Stimulated activated CD8-positive, alpha-beta memory T cell treated with anti-CD3 and anti-CD28 coated beads, Interleukin-7, amount 100 ng/mL, for 24 hours (primary cell): ENCODE data around the gene CLDN3.

ENCODE experiments used
- DNase-seq: peaks from one replicate; pipeline ENCODE4 v3.0.0-alpha.2; 2020; ENCODE audit warnings: low read depth

CLDN3 gene

GRCh38 chr7:73770860-73771670 is 995 bp upstream of the CLDN3 start:
- DNase-seq: no peak

GRCh38 chr7:73769481-73770001 is 529 bp downstream of the CLDN3 start:
- no peak for DNase-seq

GRCh38 chr7:73768641-73769480 is 1.2 kb downstream of the CLDN3 start:
- no peak for DNase-seq

GRCh38 chr7:73766556-73767229 is 3.4 kb downstream of the CLDN3 start:
- DNase-seq: no peak

GRCh38 chr7:73762659-73762999 is 7.4 kb downstream of the CLDN3 start:
- DNase-seq: no peak

- DNase-seq: no peak
Measured at GRCh38 chr7:73761854-73762658, 8.0 kb downstream of the CLDN3 start.

GRCh38 chr7:73758581-73759138 is 11.4 kb downstream of the CLDN3 start:
- no peak for DNase-seq

GRCh38 chr7:73749931-73750776 is 19.9 kb downstream of the CLDN3 start:
- no peak for DNase-seq

GRCh38 chr7:73746378-73746777 is 23.7 kb downstream of the CLDN3 start:
- DNase-seq: no peak

- no peak for DNase-seq
Measured at GRCh38 chr7:73742753-73743641, 27.1 kb downstream of the CLDN3 start.

- DNase-seq: no peak
Measured at GRCh38 chr7:73742338-73742752, 27.7 kb downstream of the CLDN3 start.

GRCh38 chr7:73741600-73741999 is 28.5 kb downstream of the CLDN3 start:
- DNase-seq: no peak

- DNase-seq: no peak
Measured at GRCh38 chr7:73740771-73741170, 29.3 kb downstream of the CLDN3 start.

GRCh38 chr7:73740212-73740611 is 29.9 kb downstream of the CLDN3 start:
- DNase-seq: no peak

GRCh38 chr7:73739387-73739767 is 30.7 kb downstream of the CLDN3 start:
- no peak for DNase-seq

GRCh38 chr7:73738612-73739386 is 31.3 kb downstream of the CLDN3 start, which contains the start of gene ABHD11:
Gene ABHD11 (minus strand): TSS chr7:73738802. CDS start chr7:73738770, 32 bp downstream.
- DNase-seq: peak; percentile 98

GRCh38 chr7:73738220-73738611 is 31.9 kb downstream of the CLDN3 start:
- no peak for DNase-seq

- no peak for DNase-seq
Measured at GRCh38 chr7:73737491-73738219, 32.4 kb downstream of the CLDN3 start.
